ENCODE measurements around the gene PRKD1. TPM values are rescaled to one million over a fixed set of nuclear protein-coding genes. Genes with fewer than 3 reads are reported as not detected.

PRKD1 gene
- total and polyA plus RNA-seq, 3 donors from 2014 or later, result 29.9 to 82.9 (median 67.2) TPM

DNA sequence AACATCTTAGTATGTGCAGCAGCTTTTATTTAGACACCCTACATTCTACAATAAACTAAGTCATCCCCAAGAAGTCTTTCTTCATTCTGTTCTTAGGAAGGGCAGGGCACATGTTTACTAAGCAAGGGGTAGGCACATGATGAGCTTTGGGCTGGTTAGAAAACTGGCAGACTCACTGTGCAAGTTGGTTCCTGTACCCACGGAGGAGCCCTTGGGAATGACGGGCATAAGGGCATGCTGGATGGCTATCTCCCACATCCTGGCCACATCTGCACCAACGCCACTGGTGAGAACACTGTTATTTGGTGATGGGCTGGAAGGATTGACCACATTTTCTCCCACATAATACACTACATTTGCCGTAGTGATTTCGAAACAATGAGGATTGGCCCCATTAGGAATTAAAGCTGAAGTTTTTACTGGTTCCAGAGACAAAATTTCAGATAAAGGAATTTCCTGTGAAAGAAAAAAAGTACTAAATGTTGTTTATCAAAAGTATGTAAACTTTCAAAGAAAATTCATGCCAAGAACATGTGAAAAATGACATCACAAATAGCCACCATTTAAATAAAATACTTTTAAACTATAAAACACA is 297.0 kb downstream of the PRKD1 start:
- no peak for DNase-seq
- Histone ChIP-seq H3K36me3 (ENCODE audit: low read depth, missing control alignments) (no peaks in the 10 kb centered on the region), H3K9me3 (no peaks in the 10 kb centered on the region), H3K4me3 (no peak overlapping the region), H3K4me1 (no peaks in the 10 kb centered on the region), H3K27ac (no peak overlapping the region), H3K27me3 (no peaks in the 10 kb centered on the region)
- TF ChIP-seq POLR2A (IDR thresholded peaks at IDR 0.05), result no peak
- TF ChIP-seq, protein P1, sequence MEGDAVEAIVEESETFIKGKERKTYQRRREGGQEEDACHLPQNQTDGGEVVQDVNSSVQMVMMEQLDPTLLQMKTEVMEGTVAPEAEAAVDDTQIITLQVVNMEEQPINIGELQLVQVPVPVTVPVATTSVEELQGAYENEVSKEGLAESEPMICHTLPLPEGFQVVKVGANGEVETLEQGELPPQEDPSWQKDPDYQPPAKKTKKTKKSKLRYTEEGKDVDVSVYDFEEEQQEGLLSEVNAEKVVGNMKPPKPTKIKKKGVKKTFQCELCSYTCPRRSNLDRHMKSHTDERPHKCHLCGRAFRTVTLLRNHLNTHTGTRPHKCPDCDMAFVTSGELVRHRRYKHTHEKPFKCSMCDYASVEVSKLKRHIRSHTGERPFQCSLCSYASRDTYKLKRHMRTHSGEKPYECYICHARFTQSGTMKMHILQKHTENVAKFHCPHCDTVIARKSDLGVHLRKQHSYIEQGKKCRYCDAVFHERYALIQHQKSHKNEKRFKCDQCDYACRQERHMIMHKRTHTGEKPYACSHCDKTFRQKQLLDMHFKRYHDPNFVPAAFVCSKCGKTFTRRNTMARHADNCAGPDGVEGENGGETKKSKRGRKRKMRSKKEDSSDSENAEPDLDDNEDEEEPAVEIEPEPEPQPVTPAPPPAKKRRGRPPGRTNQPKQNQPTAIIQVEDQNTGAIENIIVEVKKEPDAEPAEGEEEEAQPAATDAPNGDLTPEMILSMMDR (IDR thresholded peaks at IDR 0.05), result no peak
- WGBS, 2 donors, result 92 to 94% methylated on average over 5 of the region's 5 CpGs
- intact Hi-C loops (cut with DNase I; ENCODE audit: low total_unique reads), result no loop called here

DNA sequence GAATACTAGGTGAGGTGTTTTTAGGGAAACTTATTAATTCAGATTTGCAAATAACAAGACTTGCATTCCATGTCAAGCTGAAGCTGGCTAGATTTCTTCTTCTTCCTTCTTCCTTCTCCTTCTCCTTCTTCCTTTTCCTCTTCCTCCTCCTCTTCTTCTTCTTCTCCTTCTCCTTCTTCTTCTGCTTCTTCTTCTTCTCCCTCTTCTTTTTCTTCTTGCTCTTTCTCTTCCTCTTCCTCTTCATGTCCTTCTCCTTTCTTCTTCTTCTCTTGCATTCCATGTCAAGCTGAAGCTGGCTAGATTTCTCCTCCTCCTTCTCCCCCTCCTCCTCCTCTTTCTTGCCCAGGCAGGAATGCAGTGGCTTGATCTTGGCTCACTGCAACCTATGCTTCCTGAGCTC is 297.8 kb downstream of the PRKD1 start:
- H3K27me3 ChIP-seq, result no peaks in the 10 kb centered on the region

DNA sequence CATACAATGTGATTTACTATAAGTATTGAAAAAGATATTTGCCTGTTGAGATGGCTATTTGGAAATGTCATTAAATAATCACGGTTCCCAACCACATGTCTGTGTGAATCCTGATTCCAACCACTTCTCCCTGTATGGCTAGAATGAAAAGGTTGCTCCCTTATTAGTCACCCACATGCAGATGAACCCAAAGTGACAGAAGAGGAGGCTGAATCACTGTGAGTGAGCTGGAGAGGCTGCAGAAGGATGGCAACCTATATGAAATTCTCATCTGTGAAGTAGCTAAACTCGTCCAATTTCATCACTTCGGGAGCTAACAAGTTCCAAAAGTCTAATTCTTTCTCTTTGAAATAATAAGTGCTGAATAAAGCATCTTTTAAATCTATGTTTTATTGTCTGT is 300.5 kb downstream of the PRKD1 start:
- WGBS, 2 donors, result 90 to 98% methylated on average over 3 of the region's 3 CpGs

More for the DNA sequence above, 297.8 kb downstream of the PRKD1 start:
- TF ChIP-seq, protein P1 (IDR thresholded peaks at IDR 0.05), result no peak
- no peak for TF ChIP-seq POLR2A (IDR thresholded peaks at IDR 0.05)
- no peak overlapping the region for H3K4me3 ChIP-seq
- no peaks in the 10 kb centered on the region for H3K4me1 ChIP-seq
- intact Hi-C loops (cut with DNase I; ENCODE audit: low total_unique reads), result no loop called here
- no peaks in the 10 kb centered on the region for H3K9me3 ChIP-seq
- no peaks in the 10 kb centered on the region for H3K36me3 ChIP-seq (ENCODE audit: low read depth, missing control alignments)
- DNase-seq, result no peak
- no peak overlapping the region for H3K27ac ChIP-seq

DNA sequence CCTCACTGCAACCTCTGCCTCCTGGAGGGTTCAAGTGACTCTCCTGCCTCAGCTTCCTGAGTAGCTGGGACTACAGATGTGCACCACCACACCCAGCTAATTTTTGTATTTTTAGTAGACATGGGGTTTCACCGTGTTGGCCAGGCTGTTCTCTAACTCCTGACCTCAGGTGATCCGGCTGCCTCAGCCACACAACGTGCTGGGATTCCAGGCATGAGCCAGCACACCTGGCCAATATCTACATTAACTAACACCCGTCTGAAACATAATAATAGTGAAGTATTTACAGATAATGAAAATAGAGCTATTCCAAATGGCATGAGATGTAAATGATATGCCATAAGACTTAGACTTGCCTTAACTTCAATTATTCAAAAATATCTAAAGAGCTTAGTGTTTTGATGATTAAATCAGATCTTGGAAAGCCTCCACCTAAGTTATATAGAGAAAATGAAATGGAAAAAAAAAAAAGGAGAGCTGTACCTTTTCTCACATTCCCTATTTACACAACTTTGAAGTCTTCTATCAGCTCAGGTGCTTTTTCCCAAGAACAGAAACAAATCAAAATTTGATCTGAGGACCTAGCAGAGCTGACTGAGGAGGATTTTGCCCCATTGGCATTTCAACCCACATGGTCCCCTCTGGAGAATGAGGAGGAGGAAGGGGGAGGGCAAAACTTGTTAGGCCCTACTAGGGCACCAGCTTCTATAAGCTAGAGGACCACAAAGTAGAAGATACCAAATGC is 309.2 kb downstream of the PRKD1 start:
- Histone ChIP-seq H3K27ac (no peak overlapping the region), H3K4me3 (no peak overlapping the region), H3K4me1 (no peaks in the 10 kb centered on the region), H3K36me3 (ENCODE audit: low read depth, missing control alignments) (no peaks in the 10 kb centered on the region), H3K9me3 (no peaks in the 10 kb centered on the region), H3K27me3 (no peaks in the 10 kb centered on the region)
- TF ChIP-seq, protein P1 (IDR thresholded peaks at IDR 0.05), result no peak
- no peak for TF ChIP-seq POLR2A (IDR thresholded peaks at IDR 0.05)
- intact Hi-C loops (cut with DNase I; ENCODE audit: low total_unique reads), result no loop called here
- WGBS, 2 donors, result 63 to 69% methylated on average over 4 of the region's 4 CpGs
- no peak for DNase-seq

More for the DNA sequence above, 300.5 kb downstream of the PRKD1 start:
- Histone ChIP-seq H3K27me3 (no peaks in the 10 kb centered on the region), H3K36me3 (ENCODE audit: low read depth, missing control alignments) (no peaks in the 10 kb centered on the region), H3K4me1 (no peaks in the 10 kb centered on the region), H3K4me3 (no peak overlapping the region), H3K27ac (no peak overlapping the region), H3K9me3 (no peaks in the 10 kb centered on the region)
- intact Hi-C loops (cut with DNase I; ENCODE audit: low total_unique reads), result no loop called here
- TF ChIP-seq, protein P1 (IDR thresholded peaks at IDR 0.05), result no peak
- TF ChIP-seq POLR2A (IDR thresholded peaks at IDR 0.05), result no peak
- DNase-seq, result no peak

DNA sequence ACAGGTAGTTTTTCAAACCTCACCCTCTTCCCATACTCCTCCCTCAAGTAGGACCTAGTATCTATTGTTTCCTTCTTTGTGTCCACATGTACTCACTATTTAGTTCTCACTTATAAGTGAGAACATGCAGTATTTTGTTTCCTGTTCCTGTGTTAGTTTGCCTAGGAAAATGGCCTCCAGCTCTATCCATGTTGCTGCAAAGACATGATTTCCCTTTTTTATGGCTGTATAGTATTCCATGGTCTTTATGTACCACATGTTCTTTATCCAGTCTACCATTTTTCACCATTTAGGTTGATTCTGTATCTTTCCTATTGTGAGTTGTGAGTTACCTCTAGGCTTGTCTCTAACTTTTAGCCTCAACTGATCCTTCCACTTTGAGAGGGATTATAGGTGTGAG is 310.7 kb downstream of the PRKD1 start:
- Histone ChIP-seq H3K4me1 (no peaks in the 10 kb centered on the region), H3K36me3 (ENCODE audit: low read depth, missing control alignments) (no peaks in the 10 kb centered on the region), H3K9me3 (no peaks in the 10 kb centered on the region), H3K27me3 (no peaks in the 10 kb centered on the region), H3K27ac (no peak overlapping the region), H3K4me3 (no peak overlapping the region)
- no peak for DNase-seq
- no peak for TF ChIP-seq POLR2A (IDR thresholded peaks at IDR 0.05)
- TF ChIP-seq, protein P1 (IDR thresholded peaks at IDR 0.05), result no peak
- intact Hi-C loops (cut with DNase I; ENCODE audit: low total_unique reads), result no loop called here
